HG03354 (cell line): Measurements from ENCODE around the gene RGP1.
A peak's percentile ranks its signal among the peaks of the same experiment; 100 is the strongest.

Source experiments
- ATAC-seq: cut with Tn5 transposase; IDR thresholded peaks from one replicate; pipeline ENCODE4 v1.9.1; 2021; ENCODE audit warnings: mild to moderate bottlenecking; ENCODE audit not compliant: unreplicated experiment, poor library complexity, severe bottlenecking

Gene RGP1

DNA sequence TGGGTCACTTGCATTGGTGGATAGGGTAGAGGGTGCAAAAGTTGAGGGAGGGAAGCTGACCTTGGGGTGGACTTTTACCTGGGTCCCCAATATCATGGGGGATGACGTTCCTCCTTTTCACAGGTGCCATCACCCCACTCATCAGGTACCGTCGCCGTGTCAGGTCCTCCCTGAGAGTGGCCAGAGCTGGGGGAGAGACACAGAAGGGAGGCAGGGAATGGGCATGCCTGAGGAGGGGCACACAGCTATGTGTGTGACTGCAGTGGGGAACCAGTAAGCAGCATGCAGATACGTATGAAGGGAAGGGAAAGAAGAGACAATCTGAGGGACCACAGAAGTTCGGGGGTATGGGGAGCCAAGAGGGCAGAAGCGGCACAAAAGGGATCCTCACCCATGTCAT, 10.2 kb upstream of the RGP1 start:
- no peak for ATAC-seq

- ATAC-seq: no peak
These were observed 8.8 kb upstream of the RGP1 start for GRCh38 chr9:35740243-35740642.

- no peak for ATAC-seq
These were observed 7.3 kb upstream of the RGP1 start for GRCh38 chr9:35741740-35742139.

GRCh38 chr9:35743452-35743851, 5.6 kb upstream of the RGP1 start:
- ATAC-seq: no peak

DNA sequence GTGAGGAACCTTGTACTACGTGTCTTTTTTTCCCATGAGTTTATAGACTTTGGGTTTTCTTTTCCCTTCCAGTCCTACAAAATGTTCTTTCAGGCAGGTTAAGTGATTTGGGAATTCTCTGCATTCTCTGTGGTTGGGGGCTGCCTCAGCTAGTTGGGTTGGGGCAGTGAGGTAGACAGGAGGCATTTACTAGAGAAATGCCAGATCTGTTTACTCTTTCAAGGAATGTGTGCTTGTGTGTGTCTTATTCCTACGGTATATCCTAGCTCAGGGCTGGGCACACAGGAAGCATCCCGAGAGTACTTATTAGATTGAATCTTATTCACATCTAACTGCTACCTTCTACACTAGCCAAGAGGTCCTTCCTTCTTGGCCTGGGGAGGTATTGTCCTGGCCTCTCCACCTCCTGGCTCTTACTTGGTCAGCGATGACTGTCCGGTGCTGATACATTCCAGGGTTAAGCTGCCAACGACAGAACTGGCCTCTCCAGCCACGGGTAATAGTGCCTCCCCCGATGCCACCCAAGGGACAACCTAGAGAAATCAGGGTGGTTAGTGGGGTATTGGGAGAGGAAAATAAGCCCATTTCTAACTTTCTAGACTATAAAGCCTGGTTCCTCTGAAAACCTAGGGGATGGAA, 5.1 kb upstream of the RGP1 start:
- ATAC-seq: no peak

DNA sequence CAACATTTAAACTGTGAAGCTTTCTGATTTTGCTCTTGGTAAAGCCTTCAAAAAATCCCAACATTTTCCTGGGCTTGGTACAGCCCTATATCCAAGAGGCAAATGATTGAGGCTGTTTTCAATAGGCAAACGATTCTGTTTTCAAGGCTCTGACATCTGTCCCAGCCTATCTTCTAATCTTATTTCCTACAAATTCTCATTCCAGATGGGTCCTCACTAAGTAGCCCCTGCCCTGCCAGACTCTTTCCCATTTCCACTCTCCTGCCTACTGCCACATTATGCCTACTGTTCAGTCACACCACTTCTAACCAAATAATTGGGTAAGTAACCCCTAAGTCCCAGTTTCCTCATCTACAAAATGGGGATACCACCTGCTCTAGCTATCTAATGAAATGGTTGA, 3.5 kb upstream of the RGP1 start:
- no peak for ATAC-seq

- ATAC-seq: no peak
These were observed 2.5 kb upstream of the RGP1 start for GRCh38 chr9:35746583-35746982.

- ATAC-seq: no peak
These were observed 737 bp upstream of the RGP1 start for GRCh38 chr9:35748242-35748857.

DNA sequence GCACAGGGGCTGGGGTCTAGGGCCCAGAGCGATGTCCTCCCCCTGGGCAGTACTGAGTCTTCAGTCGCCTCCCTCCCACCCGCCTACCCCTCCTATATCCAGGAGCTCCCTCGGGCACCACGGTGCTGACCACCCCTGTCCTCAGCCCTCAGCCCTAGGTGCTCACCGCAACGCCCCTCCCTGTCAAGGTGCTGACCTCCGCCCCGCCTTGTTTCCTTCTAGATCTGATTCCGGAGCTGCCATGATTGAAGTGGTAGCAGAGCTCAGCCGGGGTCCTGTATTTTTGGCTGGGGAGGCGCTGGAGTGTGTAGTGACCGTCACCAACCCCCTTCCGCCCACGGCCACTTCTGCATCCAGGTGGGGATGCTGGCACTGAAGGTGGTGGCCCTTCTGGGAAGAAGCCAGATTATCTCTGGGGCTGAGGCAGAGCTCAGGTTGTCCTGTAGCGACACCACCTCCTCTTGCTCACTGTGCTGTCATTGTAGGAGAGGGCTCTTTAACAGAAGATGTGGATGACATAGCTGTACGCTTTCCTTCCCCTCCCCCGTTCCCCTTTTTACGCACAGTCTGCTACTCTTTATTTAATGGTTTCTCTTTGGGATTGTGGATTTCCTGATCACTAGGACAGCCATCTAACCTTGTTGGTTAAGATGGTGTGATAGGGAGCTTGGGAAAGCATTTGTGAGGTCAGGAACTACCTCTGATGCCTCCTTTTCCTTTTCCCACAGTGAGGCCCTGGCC, 598 bp downstream of the RGP1 start:
- peak; percentile 27 for ATAC-seq

- ATAC-seq: no peak
These were observed 1.1 kb downstream of the RGP1 start for GRCh38 chr9:35750256-35750531.

DNA sequence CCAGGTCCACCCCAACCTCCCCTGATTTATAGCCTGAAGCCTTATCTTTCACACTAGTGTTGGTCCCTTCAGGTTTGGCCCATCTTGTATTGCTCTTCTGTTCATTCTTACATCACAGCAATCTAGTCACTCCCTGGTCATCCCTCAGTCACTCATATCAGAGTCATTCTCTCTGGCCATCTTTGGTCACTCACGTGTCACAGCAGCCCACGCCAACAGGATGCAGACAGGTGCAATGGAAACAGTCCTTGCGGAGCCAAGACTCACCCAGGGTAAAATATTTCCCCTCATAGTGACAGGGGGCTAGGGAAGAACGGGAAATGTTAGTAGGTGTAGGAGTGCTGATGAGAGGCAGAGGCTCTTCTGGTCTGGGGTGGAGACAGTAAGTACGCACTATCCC, 4.4 kb downstream of the RGP1 start:
- no peak for ATAC-seq

DNA sequence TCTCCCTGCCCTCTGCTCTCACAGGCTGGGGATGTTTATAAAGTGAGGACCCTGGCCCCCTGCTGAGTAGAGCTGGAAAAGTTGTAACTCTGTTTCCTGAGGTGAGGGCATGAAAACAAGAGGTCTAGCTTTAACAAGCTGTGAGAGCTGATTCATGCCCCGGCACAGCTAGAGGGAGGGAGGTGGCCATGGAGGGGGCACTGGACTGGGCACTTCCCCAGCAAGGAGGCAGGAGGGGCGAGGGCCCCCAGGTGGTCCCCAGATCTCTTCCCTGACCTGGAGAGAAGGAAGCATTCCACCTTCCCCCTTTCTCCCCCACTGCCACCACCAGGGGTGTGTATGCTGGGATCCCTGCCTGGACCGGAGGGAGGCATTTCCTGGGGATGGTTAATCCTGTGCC, 5.2 kb downstream of the RGP1 start, which contains the start of gene MSMP:
MSMP (minus strand) TSS at position 13 of the 400 bp plus-strand sequence. CDS start 147 bp downstream, outside the sequence.
- ATAC-seq: no peak

DNA sequence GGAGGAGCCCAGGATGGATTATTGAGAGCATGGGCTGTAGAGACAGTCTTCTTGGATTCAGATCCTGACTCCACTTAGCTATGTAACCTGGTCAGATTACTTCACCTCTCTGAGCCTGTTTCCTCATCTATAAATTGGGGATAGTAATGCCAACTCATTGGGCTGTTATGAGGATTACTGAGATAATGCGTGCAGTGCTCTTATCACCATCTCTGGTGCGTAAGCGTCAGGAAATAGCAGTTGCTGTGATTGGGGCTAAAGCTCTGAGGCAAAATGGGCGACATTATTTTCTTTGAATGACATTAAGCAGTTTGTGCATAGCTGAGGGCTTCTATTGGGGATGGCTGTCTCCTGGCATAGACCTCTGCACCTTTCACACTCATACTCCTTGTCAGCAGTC, 6.0 kb downstream of the RGP1 start:
- no peak for ATAC-seq

DNA sequence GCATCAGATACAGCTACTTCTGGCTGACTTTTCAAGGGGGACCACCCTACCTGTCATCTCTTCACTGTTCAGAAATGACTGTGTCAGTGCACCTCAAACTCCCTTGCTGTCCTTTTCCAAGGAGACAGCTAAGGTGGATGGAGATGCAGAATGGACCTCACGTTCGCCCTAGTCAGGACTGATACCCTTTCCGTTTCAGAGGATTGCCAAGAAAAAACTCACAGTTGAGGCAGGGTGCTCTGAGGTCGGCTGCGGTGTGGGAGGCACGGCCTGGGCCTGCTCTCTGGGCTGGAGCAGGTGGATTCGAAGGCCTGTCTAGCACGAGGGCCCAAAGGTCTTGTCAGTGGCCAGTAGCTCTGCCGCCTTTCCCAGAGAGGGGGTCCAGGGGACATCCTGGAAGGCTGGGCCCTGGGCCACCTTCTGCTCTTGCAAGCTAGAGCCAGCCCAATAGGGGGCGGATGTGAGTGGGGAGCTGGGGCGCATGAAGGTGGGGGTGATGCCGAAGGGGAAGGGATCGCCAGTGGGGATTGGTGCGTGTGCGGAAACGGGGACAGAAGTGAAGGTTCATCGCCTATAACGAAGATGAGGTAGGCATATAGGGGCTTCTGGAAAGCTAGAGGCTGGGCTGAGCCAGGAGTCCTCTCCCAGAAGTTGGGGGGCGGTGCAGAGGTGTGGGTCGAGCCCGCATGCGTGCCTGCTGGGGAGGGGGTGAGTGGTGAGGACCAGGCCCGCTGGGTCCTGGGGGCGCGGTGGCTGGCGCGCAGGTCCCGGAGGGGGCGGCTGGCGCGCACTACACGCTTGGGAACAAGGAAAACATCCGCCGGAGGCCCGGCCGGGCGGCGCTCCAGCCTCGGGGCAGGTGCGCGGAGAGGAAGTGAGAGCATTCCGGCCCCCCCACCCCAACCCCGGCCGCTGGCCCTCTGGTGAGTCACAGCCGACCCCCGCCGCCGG, 7.5 kb downstream of the RGP1 start:
- peak; percentile 69 for ATAC-seq

GRCh38 chr9:35757226-35757891, 8.3 kb downstream of the RGP1 start:
- peak; percentile 55 for ATAC-seq

GRCh38 chr9:35757892-35758275, 8.8 kb downstream of the RGP1 start:
- ATAC-seq: no peak

DNA sequence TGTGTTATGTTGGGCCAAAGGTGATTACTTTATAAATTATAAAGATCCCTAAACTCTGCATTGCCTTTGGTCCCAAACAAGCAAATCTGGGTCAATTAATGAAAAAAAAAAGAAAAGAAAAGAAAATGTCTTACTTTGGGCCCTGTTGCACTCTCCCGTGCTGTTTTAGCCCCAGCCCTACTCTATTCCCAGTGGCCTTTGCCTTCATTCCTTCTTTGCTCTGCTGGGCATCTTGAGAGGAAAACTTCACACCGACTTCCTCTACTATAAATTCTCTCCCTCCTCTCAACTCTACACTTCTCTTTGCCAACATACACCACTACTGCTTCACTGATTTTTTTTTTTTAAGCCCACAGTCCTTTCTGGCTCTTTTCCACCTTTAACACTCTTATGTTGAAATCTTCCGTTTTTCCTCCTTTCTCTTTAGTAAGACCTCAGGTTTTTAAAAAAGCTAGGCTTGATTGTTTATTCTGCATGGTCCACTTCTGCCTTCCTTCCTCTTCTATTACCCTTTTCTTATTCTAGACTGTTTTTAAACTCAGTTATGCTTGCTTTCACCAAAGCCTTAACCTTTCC, 9.5 kb downstream of the RGP1 start:
- ATAC-seq: no peak

GRCh38 chr9:35759795-35760194, 10.7 kb downstream of the RGP1 start:
- no peak for ATAC-seq

GRCh38 chr9:35760651-35761050, 11.6 kb downstream of the RGP1 start:
- ATAC-seq: no peak
